Activated gamma-delta T cell treated with Interleukin-2 at 50 U/mL for 16 hours (primary cell): ENCODE data around the gene CCL14.
"Not testable (repeated sequence)": the region's sequence is repeated elsewhere in the genome, so short reads cannot be mapped to it uniquely, and the experiment has no call there.

Source experiments
- DNase-seq: peaks from one replicate; pipeline ENCODE4 v3.0.0-alpha.2; 2020

Gene CCL14

DNA sequence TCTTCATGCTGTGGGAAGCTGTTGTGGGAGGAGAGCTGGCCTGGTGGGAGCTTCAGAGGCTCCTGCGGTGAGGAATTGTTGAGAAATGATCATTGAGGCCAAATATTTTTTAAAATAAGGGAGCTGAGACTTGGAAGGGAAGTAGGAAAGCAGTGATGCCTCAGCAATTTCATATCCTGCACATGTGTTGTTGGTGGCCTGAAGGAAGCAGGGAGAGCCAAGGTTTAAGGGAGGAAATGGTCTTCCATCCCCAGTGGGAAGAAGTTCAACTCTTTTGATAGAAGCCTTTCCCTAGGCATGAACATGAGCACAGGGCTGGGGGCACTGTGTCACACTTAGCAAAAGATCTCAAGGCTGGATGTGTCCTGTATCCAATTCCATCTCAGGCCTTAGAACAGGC, at the start of gene CCL14:
Gene CCL14 (minus strand): TSS at position 87 of the 400 bp plus-strand sequence. CDS start 80 bp downstream, at position 7.
- DNase-seq: no peak

DNA sequence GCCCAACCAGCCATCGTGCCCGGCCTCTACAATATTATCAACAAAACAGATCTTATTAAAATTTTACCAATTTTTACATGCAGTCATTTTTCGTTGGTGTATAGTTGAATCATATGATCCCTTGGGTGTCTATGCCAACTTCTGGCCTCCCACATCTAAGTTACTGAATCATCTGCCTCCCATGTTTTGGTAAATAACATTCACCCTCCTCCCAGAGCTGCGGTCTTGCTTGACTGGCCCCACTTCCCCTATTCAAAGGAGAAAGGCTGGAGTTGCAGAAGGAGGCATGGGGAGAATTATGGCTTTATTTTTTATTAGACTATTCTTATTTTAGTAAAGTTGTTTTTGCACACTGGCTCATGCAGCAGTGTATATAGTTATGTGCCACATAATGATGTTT, 49.7 kb upstream of the CCL14 start:
- DNase-seq: no peak

DNA sequence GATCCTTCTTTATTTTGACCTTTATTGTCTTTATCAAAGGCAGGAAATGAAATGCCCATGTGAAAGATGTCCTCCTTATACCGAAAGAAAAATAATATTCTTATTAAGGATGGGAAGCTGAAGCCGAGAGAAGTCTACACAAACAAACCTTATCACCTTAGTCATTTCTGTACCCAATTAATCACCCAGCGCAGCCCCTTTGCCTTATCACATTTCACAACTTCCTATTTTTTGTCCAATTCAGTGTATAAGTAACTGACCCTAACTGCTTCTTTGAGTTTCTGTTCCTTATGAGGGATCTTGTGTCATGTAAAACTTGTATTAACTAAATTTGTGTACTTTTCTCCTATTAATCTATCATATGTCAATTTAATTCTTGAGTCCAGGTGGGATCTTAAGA, 47.6 kb upstream of the CCL14 start:
- no peak for DNase-seq

DNA sequence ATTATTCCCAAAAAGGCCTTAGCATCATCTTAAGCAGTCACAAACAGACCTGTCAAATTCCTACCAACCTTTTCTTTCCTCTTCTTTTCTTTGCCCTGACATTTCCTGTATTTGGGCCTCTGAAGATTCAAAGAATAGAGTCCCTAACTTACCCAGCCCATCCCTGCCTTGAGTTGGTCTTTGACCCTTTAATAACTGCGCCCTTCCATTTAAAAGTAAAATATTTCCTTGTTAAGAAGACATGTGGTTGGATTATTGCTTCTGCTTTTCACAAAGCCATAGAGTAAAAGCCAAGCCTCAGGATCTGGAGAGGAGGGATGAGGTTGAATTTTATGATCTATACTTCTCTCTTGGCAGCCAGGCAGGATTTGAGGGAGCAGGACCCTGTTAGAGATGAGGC, 44.4 kb upstream of the CCL14 start:
- no peak for DNase-seq

DNA sequence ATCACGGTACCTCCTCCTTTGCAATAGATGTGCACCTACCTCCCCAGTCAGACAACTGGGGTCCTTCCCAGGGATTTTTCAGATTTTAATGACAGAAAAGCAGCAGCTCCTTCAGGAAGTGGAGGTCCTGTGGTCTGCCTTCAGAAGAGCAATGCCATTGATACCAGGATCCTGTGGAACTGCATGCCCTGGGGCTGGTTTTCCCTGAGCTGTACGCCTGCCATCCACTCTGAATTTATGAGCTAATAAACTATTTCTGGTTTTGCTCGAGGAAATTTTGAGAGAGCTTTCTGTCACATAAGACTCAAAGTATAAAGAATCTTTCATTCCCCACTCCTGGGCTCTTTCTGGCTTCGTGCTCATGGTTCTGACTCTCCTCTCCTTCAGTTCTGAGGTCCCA, 41.2 kb upstream of the CCL14 start:
- no peak for DNase-seq

DNA sequence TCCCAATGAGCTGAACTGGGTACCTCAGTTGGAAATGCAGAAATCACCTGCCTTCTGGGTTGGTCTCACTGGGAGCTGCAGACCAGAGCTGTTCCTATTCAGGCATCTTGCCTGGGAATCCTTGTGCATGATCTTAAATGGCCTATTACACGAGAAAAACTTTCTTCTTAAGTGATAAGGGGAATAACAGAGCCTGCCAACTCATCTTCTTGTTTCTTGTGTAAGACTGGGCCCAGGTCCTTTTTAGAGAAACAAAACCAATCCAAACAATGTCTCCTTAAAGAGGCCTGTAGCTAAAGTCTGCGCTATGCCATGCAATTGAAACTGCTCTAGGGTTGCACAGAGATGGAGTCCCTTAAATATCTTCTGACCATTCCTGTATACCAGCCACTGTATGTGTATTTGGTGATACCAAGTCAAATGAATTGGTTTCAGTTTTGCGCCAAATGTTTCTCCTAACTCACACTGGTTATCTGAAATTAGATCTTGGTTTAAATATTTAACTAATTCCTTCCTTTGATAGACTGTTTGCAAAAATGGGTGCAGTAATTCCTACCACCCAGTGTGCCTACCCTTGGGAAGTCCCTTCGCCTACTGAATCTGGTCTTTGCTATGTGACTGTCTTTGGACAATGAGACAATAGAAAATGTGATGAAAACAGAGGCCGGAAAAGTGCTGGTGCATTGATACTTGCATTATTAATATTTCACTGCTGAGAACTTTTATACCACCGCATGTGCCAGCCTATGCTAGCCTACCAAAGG, 37.8 kb upstream of the CCL14 start:
- DNase-seq: no peak

GRCh38 chr17:36019423-36019822, 32.9 kb upstream of the CCL14 start:
- DNase-seq: no peak

GRCh38 chr17:36017799-36018198, 31.3 kb upstream of the CCL14 start, which contains the start of gene CCL23:
Gene CCL23, minus strand, starts transcription at chr17:36017972. Its CDS starts 75 bp downstream, at chr17:36017897.
- no peak for DNase-seq

- no peak for DNase-seq
Observed at GRCh38 chr17:36016555-36016954, 30.0 kb upstream of the CCL14 start.

DNA sequence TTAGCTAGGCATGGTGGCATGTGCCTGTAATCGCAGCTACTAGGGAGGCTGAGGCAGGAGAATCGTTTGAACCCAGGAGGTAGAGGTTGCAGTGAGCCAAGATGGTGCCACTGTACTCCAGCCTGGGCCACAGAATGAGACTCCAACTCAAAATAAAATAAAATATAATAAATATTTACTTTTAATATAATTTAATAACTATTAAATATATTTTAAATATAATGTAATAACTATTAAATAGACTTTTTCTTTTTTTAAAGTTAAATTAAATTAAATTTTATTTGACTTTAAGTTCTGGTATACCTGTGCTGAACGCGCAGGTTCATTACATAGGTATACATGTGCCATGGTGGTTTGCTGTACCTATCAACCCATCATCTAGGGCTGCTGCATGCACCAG, 29.4 kb upstream of the CCL14 start:
- DNase-seq: not testable (repeated sequence)

DNA sequence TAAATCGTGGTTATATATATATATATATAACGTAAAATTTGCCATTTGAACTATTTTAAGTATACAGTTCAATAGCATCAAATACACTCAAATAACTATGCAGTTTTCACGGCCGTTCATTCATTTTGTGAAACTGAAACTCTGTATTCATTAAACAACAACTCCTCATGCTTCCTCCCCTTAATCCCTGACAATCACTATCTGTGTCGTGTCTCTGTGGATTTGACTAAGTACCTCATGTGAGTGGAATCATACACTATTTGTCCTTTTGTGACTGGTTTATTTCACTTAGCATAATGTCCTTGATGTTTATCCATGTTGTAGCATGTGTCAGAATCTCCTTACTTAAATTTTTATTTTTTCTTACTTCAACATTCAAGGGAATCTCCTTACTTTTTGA, 28.4 kb upstream of the CCL14 start:
- DNase-seq: no peak

GRCh38 chr17:36011201-36011600, 24.7 kb upstream of the CCL14 start:
- DNase-seq: no peak

DNA sequence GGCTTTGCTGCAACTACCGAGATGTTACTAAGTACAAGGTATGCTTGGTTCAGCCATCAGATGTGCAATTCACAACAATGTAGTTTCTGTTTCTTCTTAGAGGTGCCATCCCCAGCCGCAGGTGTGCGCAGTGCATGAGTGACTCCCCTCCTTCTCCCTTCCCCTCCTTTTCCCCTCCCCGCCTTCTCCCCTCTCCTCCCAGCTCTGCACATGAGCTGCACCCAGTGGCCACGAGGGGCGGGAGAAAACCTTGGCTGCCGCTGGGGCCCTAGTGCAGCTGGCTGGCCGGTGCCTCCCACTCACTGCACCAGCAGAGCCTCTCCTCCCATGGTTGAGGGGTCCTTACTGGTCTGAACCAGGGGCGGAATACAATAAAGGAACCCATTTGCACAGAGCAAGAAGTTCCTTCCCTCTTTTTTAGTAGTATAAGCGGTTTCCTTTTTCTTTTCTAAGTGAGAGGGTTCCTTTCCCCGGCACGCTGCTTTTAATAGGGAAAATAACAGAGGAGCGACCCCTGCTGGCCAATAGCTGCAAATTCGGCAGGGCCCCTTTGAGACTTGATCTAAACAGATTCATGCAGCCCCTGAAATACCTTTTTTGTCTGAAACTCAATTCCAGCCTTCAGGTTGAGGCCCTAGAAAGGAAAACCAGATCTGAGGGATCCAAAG, 22.6 kb upstream of the CCL14 start:
- no peak for DNase-seq

- no peak for DNase-seq
Observed at GRCh38 chr17:36004594-36005108, 18.1 kb upstream of the CCL14 start.

DNA sequence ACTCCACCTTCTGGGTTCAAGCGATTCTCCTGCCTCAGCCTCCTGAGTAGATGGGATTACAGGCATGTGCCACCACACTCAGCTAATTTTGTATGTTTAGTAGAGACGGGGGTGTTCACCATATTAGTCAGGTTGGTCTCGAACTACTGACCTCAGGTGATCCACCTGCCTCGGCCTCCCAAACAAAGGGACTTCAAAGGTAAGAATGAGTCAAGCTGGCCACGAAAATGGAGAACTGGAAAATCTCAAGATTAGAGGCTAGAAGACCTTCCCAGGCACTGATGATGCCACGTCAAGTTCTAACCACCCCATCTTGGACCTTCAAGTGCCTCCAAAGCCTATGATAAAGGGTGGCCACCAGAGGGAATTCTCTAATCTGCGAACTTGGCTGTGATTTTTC, 16.1 kb upstream of the CCL14 start:
- no peak for DNase-seq

DNA sequence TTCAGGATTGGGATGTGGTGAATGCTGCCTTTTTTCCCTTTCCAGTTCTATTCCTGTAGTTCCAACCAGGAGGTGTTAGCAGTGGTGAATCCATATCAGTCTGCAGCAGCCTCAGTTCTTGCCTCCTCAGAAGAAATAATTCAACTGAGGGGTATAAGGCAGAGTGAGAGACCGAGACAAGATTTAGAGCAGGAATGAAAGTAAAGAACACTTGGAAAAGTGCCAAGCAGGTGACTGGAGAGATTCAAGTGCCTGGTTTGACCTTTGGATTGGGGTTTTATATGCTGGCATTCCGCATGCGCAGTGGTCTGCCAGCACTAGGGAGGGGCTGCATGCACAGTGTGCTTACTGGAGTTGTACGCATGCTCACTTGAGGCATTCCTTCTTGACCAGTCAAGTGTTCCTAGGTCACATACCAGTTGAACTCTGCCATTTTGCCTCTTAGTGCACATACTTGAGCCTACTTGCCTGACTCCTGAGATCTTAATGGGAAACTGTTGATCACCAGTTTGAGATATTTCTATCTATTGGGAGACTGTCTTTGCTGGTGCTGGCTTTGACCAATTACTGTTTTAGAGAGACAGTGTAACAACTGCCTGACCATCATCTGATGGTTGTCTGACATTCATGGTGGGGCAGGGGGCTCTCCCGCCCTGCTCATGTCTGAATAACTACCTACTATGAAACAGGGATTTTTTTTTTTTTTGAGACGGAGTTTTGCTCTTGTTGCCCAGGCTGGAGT, 15.5 kb upstream of the CCL14 start:
- DNase-seq: no peak

DNA sequence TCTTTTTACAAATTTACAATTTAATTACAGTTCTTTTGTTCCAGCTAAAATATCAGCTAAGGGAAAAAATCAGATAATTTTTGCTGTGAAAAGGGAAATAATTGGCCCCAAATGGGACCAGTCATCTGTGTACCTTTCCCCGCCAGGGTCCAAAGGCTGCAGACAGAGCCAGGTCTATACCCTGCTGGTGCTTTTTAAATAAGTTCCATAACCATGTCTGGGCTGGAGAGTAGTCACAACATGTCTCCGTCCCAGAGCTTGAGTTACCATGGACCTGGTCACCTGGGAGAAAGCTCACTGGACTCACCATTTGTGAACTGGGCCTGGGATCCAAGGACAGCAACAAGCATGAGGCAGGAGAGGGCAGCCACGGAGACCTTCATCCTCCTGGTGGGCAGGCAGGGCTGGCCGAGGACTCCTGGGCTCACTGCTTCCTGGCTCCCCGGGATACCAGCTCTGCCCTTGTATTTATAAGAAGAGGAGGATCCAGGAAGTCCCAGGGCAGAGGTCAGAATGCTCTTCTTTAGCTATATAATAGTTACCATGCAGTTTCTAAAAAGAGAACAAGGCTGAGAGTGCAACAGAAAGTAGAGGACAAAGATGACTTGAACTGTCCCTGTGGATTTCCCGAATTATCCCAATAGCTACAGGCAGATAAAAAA, 14.7 kb upstream of the CCL14 start, which contains the start of gene CCL15:
Gene CCL15 (minus strand): TSS at position 444 of the 662 bp plus-strand sequence. CDS start 61 bp downstream, at position 383.
- DNase-seq: no peak

DNA sequence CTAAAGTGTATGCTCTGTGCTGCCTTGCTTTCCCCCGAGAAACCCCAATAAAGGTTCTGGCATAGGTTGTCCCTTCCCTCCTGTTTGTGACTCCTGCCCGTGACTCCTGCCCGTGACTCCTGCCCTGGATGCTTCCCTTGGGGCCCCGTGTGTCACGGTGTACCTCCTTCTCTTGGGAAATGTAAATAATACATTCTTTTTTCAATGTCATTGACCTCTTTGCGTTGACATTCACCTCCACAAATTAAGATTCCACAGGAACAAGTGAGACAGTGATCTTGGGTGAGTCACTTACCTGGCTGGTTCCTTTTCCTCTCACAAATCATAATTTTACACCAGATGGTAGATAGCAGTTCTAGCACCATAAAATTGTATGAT, 14.2 kb upstream of the CCL14 start:
- no peak for DNase-seq

- DNase-seq: no peak
Observed at GRCh38 chr17:35998756-35999155, 12.2 kb upstream of the CCL14 start.

DNA sequence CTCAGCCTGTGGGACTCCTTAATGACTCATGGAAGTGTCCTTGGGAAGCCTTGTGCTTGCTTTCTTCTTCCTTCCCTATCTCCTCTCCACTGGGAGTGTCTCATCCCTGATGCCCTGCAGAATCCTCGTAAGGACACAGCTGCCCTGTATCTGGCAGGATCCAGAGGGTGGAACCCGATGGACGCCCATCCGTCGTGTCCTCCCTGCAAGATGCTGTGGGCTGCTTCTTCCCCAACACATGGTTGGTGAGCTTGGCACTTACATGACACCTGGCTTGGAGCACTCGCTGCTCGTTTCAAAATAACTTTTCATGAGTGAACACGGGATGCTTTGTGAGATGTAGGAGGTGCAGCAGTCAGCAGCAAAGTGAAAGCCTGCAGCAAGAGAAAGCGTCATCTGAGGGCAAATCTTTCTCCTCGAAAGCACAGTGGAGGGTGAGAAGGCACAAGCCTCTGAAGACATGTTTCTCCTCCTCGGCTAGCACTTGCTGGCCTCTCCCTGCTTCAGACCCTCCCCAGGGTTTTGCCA, 11.6 kb upstream of the CCL14 start:
- DNase-seq: no peak

- DNase-seq: not testable (repeated sequence)
Observed at GRCh38 chr17:35995346-35995745, 8.8 kb upstream of the CCL14 start.

GRCh38 chr17:35991075-35991474, 4.5 kb upstream of the CCL14 start:
- DNase-seq: no peak

DNA sequence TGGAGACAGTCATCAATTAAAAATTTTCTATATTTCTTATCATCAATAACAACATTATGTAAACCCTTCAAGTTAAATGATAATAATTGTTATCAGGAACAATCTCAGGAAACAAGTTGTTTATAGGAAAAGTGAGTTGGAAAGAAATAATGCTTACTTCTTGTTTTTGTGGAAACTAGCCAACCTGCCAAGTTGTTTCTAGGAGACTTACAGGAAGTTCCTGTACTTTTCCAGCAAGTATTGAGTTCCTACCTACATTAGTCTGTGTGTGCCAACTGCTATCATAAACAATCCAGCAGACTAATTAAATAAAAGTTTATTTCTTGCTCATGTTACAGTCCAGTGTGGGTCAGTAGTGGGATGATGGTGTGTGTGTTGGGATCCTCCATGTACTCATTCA, 1.6 kb upstream of the CCL14 start:
- DNase-seq: no peak
